D721Med (cell line): ENCODE data around the gene TYMS.

Experiments
- DNase-seq: peaks from one replicate; pipeline ENCODE4 v3.0.0; 2011; ENCODE audit warnings: low spot score; ENCODE audit not compliant: insufficient read length
- FAIRE-seq: peaks from 2 replicates; lab custom pipeline; 2011; peaks lifted over from hg19 to GRCh38; lab: Jason Lieb, UNC
- CTCF ChIP-seq: IDR thresholded peaks from 2 replicates; pipeline ENCODE4 v1.5.1; 2012; ENCODE audit warnings: mild to moderate bottlenecking, control low read depth; ENCODE audit not compliant: insufficient read depth; ENCODE audit errors: missing control alignments

Gene TYMS

GRCh38 chr18:616380-616995 lies 41.0 kb upstream of the TYMS start:
- peak; percentile 99 for FAIRE-seq
- DNase-seq, result peak; percentile 40
- peak; percentile 73 for TF ChIP-seq CTCF

- TF ChIP-seq CTCF, result no peak
- FAIRE-seq (peak; percentile 71), DNase-seq (no peak)
Measured at GRCh38 chr18:617970-618504, 39.4 kb upstream of the TYMS start.

GRCh38 chr18:618618-619017 lies 38.8 kb upstream of the TYMS start:
- DNase-seq (no peak), FAIRE-seq (peak; percentile 38)
- no peak for TF ChIP-seq CTCF

DNA sequence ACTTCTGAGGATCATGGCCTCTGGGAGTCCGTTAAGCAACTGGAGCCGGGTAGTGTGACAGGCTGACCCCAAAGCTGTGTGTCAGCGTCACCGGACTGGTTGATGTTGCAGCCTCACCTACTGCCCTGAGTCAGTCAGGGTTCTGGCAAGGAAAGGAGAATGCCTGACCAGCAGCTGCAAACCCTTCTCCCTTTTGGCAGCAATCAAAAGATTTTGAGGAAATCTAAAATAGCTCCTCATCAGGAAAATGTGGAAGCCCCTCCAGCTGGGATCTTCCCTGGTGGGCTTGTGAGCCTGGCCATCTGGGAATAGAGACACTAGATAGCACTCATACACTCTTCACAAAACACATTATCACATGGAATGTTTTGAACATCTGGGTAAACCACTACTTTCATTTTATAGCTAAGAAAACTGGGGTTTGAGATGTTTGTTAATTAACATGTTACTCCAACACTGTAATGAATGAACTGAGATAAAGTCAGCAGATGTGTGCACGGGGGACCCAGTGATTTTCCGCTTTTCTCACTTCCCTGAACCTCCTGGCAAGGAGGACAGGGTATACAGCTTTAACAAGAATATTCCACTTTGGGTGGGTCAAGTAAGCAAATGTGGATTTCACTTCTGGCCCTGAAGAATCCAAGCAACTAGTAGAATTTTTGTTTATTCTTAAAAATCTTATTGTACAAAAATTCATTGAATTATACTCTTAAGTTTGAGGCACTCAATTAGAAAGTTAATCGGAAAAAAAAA lies 36.0 kb upstream of the TYMS start:
- FAIRE-seq, result no peak
- TF ChIP-seq CTCF, result no peak

GRCh38 chr18:622289-622688 lies 35.2 kb upstream of the TYMS start:
- TF ChIP-seq CTCF, result no peak
- DNase-seq, result no peak
- no peak for FAIRE-seq

More for the DNA sequence above, 36.0 kb upstream of the TYMS start:
- DNase-seq, result no peak

GRCh38 chr18:623761-624620 lies 33.5 kb upstream of the TYMS start:
- TF ChIP-seq CTCF, result peak; percentile 72
- peak; percentile 41 for FAIRE-seq
- DNase-seq, result no peak
